G401.6 (cell line): ENCODE data around the gene AQP3.
"Not testable (repeated sequence)": the region's sequence is repeated elsewhere in the genome, so short reads cannot be mapped to it uniquely, and the experiment has no call there.

Experiments
- FAIRE-seq: peaks from 2 replicates; lab custom pipeline; 2012; peaks lifted over from hg19 to GRCh38; lab: Jason Lieb, UNC

The AQP3 gene

GRCh38 chr9:33446946-33447798, at the start of gene AQP3:
Gene AQP3 (minus strand): TSS chr9:33447593. CDS start chr9:33447530, 63 bp downstream.
- FAIRE-seq = no peak

- not testable (repeated sequence) for FAIRE-seq
Observed at GRCh38 chr9:33493819-33494218, 46.4 kb upstream of the AQP3 start.

- no peak for FAIRE-seq
Observed at GRCh38 chr9:33489066-33489465, 41.7 kb upstream of the AQP3 start.

- not testable (repeated sequence) for FAIRE-seq
Observed at GRCh38 chr9:33485312-33485711, 37.9 kb upstream of the AQP3 start.

GRCh38 chr9:33480976-33481375, 33.6 kb upstream of the AQP3 start:
- FAIRE-seq = no peak

GRCh38 chr9:33480106-33480505, 32.7 kb upstream of the AQP3 start:
- FAIRE-seq = no peak

- no peak for FAIRE-seq
Observed at GRCh38 chr9:33476503-33476902, 29.1 kb upstream of the AQP3 start.

GRCh38 chr9:33475357-33475756, 28.0 kb upstream of the AQP3 start:
- no peak for FAIRE-seq

GRCh38 chr9:33473643-33474352, 26.4 kb upstream of the AQP3 start, which contains the start of gene NOL6:
Gene NOL6 (minus strand): TSS chr9:33473924. CDS start chr9:33473842, 82 bp downstream.
- FAIRE-seq = peak; percentile 99

- no peak for FAIRE-seq
Observed at GRCh38 chr9:33472881-33473615, 25.7 kb upstream of the AQP3 start.

- no peak for FAIRE-seq
Observed at GRCh38 chr9:33472171-33472880, 24.9 kb upstream of the AQP3 start.

GRCh38 chr9:33471361-33471760, 24.0 kb upstream of the AQP3 start:
- no peak for FAIRE-seq

- FAIRE-seq = no peak
Observed at GRCh38 chr9:33469891-33470290, 22.5 kb upstream of the AQP3 start.

- no peak for FAIRE-seq
Observed at GRCh38 chr9:33468797-33469621, 21.6 kb upstream of the AQP3 start.

- FAIRE-seq = no peak
Observed at GRCh38 chr9:33468215-33468730, 20.9 kb upstream of the AQP3 start.

- no peak for FAIRE-seq
Observed at GRCh38 chr9:33467526-33467925, 20.1 kb upstream of the AQP3 start.

GRCh38 chr9:33466565-33467495, 19.4 kb upstream of the AQP3 start:
- no peak for FAIRE-seq

- no peak for FAIRE-seq
Observed at GRCh38 chr9:33465596-33466564, 18.5 kb upstream of the AQP3 start.

GRCh38 chr9:33465096-33465495, 17.7 kb upstream of the AQP3 start:
- FAIRE-seq = no peak
